ENCODE measurements around the gene RYR3.

DNA sequence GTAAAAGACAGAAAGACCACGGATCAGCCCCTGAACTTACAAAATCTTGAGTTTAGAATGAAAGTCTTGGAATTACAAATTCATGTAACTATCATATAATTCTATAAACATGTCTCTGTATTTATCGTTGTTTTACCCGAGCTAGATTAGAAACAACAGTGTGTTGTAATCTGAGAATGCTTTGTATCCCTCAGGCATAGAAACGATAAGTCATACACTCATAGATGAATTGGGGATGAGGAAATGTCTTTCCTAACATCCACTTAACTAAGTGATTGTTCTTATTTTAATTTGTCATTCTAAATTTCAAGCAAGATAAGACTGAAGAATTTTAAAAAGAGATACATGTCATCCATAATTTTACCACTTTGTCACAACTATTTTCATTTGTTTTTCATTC lies 165.3 kb downstream of the RYR3 start:
- TF ChIP-seq, protein P1, sequence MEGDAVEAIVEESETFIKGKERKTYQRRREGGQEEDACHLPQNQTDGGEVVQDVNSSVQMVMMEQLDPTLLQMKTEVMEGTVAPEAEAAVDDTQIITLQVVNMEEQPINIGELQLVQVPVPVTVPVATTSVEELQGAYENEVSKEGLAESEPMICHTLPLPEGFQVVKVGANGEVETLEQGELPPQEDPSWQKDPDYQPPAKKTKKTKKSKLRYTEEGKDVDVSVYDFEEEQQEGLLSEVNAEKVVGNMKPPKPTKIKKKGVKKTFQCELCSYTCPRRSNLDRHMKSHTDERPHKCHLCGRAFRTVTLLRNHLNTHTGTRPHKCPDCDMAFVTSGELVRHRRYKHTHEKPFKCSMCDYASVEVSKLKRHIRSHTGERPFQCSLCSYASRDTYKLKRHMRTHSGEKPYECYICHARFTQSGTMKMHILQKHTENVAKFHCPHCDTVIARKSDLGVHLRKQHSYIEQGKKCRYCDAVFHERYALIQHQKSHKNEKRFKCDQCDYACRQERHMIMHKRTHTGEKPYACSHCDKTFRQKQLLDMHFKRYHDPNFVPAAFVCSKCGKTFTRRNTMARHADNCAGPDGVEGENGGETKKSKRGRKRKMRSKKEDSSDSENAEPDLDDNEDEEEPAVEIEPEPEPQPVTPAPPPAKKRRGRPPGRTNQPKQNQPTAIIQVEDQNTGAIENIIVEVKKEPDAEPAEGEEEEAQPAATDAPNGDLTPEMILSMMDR (conservative IDR thresholded peaks at IDR 0.05; ENCODE audit: low read length): no peak
- no peak for TF ChIP-seq EZH2phosphoT487 (IDR thresholded peaks at IDR 0.05; ENCODE audit: borderline replicate concordance)
